Transverse colon (tissue), 3 donors: ENCODE data around the gene FHL5.

Source experiments
- POLR2A ChIP-seq: fragments of 450-650 bp; IDR thresholded peaks from one replicate; pipeline ENCODE4 v1.6.1; 2016; ENCODE audit warnings: antibody characterized with exemption, mild to moderate bottlenecking, moderate library complexity
- TF ChIP-seq, protein P1 (sequence below), 5 experiments: fragments of 200-600 bp in 3 of 5; fragments of 450-650 bp in 2 of 5; sonication (generic) in 3 of 5; IDR thresholded peaks; 1 replicate in 2 of 5; 2 replicates in 3 of 5; pipeline ENCODE4 v1.5.1; 2016 to 2017; ENCODE audit warnings: antibody characterized with exemption in 5 of 5, inconsistent platforms in 3 of 5, mild to moderate bottlenecking in 2 of 5, moderate library complexity in 1 of 5

GRCh38 chr6:96542702-96543101, 20.2 kb upstream of the FHL5 start:
- TF ChIP-seq, protein P1, sequence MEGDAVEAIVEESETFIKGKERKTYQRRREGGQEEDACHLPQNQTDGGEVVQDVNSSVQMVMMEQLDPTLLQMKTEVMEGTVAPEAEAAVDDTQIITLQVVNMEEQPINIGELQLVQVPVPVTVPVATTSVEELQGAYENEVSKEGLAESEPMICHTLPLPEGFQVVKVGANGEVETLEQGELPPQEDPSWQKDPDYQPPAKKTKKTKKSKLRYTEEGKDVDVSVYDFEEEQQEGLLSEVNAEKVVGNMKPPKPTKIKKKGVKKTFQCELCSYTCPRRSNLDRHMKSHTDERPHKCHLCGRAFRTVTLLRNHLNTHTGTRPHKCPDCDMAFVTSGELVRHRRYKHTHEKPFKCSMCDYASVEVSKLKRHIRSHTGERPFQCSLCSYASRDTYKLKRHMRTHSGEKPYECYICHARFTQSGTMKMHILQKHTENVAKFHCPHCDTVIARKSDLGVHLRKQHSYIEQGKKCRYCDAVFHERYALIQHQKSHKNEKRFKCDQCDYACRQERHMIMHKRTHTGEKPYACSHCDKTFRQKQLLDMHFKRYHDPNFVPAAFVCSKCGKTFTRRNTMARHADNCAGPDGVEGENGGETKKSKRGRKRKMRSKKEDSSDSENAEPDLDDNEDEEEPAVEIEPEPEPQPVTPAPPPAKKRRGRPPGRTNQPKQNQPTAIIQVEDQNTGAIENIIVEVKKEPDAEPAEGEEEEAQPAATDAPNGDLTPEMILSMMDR (IDR thresholded peaks at IDR 0.05), result no peak
- no peak for TF ChIP-seq POLR2A
